SK-N-SH (cell line): ENCODE data around the gene ZNF385C.
"Not testable (repeated sequence)": the region's sequence is repeated elsewhere in the genome, so short reads cannot be mapped to it uniquely, and the experiment has no call there.

Experiments
- CTCF ChIP-seq: fragments of 200-600 bp; sonication (generic); IDR thresholded peaks from 2 replicates; pipeline ENCODE4 v1.6.1; 2017; ENCODE audit warnings: antibody characterized with exemption, mild to moderate bottlenecking, moderate library complexity
- MAX ChIP-seq: IDR thresholded peaks from 2 replicates; pipeline ENCODE4 v1.4.0; 2012; ENCODE audit warnings: low read depth
- NFIC ChIP-seq: IDR thresholded peaks from 2 replicates; pipeline ENCODE4 v1.4.0; 2012; ENCODE audit warnings: borderline replicate concordance
- NRF1 ChIP-seq: IDR thresholded peaks from 2 replicates; pipeline ENCODE4 v1.6.1; 2012; ENCODE audit warnings: low read depth, mild to moderate bottlenecking, low read length
- SIN3A ChIP-seq: IDR thresholded peaks from 2 replicates; pipeline ENCODE4 v1.6.1; 2012; ENCODE audit warnings: low read depth, mild to moderate bottlenecking, low read length, moderate library complexity, borderline replicate concordance
- TF ChIP-seq, protein P1 (sequence below): IDR thresholded peaks from 2 replicates; pipeline ENCODE4 v1.6.1; 2012; ENCODE audit warnings: mild to moderate bottlenecking, low read depth, low read length, moderate library complexity

- not testable (repeated sequence) for TF ChIP-seq NFIC, SIN3A, CTCF, MAX, NRF1
- TF ChIP-seq, protein P1, sequence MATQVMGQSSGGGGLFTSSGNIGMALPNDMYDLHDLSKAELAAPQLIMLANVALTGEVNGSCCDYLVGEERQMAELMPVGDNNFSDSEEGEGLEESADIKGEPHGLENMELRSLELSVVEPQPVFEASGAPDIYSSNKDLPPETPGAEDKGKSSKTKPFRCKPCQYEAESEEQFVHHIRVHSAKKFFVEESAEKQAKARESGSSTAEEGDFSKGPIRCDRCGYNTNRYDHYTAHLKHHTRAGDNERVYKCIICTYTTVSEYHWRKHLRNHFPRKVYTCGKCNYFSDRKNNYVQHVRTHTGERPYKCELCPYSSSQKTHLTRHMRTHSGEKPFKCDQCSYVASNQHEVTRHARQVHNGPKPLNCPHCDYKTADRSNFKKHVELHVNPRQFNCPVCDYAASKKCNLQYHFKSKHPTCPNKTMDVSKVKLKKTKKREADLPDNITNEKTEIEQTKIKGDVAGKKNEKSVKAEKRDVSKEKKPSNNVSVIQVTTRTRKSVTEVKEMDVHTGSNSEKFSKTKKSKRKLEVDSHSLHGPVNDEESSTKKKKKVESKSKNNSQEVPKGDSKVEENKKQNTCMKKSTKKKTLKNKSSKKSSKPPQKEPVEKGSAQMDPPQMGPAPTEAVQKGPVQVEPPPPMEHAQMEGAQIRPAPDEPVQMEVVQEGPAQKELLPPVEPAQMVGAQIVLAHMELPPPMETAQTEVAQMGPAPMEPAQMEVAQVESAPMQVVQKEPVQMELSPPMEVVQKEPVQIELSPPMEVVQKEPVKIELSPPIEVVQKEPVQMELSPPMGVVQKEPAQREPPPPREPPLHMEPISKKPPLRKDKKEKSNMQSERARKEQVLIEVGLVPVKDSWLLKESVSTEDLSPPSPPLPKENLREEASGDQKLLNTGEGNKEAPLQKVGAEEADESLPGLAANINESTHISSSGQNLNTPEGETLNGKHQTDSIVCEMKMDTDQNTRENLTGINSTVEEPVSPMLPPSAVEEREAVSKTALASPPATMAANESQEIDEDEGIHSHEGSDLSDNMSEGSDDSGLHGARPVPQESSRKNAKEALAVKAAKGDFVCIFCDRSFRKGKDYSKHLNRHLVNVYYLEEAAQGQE = not testable (repeated sequence)
Measured at GRCh38 chr17:42020845-42021244, 77.4 kb downstream of the ZNF385C start.
